HCT116 (cell line): ENCODE results near the gene TRIM26. TPM values are rescaled to one million over a fixed set of nuclear protein-coding genes. Genes with fewer than 3 reads are reported as not detected.

Experiments used
- ATAC-seq: fragments of 200-7000 bp; cut with Tn5 transposase; 2 replicates; pipeline ENCODE4 v1.9.1; 2020; ENCODE audit warnings: mild to moderate bottlenecking, moderate library complexity
- BruUV-seq: library from RNA; stranded (reverse); fragments of 400-500 nt; replicated peaks from 2 replicates; lab custom pipeline; 2021; lab: Mats Ljungman, UMichigan
- CTCF ChIA-PET: fragments of 300-600 bp; sonication (Branson Sonifier 250); formaldehyde crosslinking; loops from one replicate; lab custom pipeline; 2021; ENCODE audit warnings: antibody characterized with exemption; lab: Charles Lee
- POLR2A ChIA-PET: fragments of 300-600, 350-600 bp; sonication (Branson Sonifier 250); formaldehyde crosslinking; loops from one replicate; lab custom pipeline; 2021; ENCODE audit warnings: antibody characterized with exemption; lab: Charles Lee
- RAD21 ChIA-PET, 2 experiments: fragments of 300-600 bp; sonication (Branson Sonifier 250); formaldehyde crosslinking; loops; one replicate each; lab custom pipeline; 2023; ENCODE audit warnings: low total read pairs in 2 of 2; ENCODE audit not compliant: uncharacterized antibody in 2 of 2, unreplicated experiment in 2 of 2, low non-redundant PET in 1 of 2; lab: Charles Lee
- DNase-seq: peaks from one replicate; pipeline ENCODE4 v3.0.0-alpha.2; 2010; ENCODE audit warnings: low read depth, low spot score
- H2AFZ ChIP-seq: fragments of 200-600 bp; shearing (Covaris generic), sonication (generic); 2 replicates; pipeline ENCODE4 v1.6.1; 2017; ENCODE audit warnings: low read depth, mixed run types, mixed read lengths, antibody characterized with exemption, low read length; ENCODE audit not compliant: poor library complexity, severe bottlenecking
- H3K27ac ChIP-seq: 2 replicates; pipeline ENCODE4 v1.5.1; 2012; ENCODE audit warnings: low read depth, low read length
- H3K27me3 ChIP-seq: fragments of 200-600 bp; sonication (generic); 2 replicates; pipeline ENCODE4 v1.6.1; 2016; ENCODE audit warnings: mixed run types, low read length, mixed read lengths; ENCODE audit not compliant: insufficient read depth
- H3K36me3 ChIP-seq, 2 experiments: fragments of 200-500 bp in 1 of 2; fragments of 200-600 bp in 1 of 2; sonication (Bioruptor generic) in 1 of 2; sonication (generic) in 1 of 2; 2 replicates each; pipeline versions ENCODE4 v1.5.1 to v1.6.1; 2014 to 2016; ENCODE audit warnings: low read length in 2 of 2, inconsistent platforms in 1 of 2, mixed read lengths in 1 of 2, mixed run types in 1 of 2; ENCODE audit not compliant: insufficient read depth in 2 of 2, control insufficient read depth in 1 of 2
- H3K4me1 ChIP-seq, 2 experiments: fragments of 200-600 bp in 1 of 2; sonication (generic) in 1 of 2; 2 replicates each; pipeline versions ENCODE4 v1.5.1 to v1.6.1; 2012 to 2017; ENCODE audit warnings: low read length in 2 of 2, inconsistent platforms in 1 of 2, mild to moderate bottlenecking in 1 of 2, mixed read lengths in 1 of 2, mixed run types in 1 of 2, moderate library complexity in 1 of 2; ENCODE audit not compliant: insufficient read depth in 2 of 2, control insufficient read depth in 1 of 2
- H3K4me2 ChIP-seq: fragments of 200-600 bp; sonication (generic); 2 replicates; pipeline ENCODE4 v1.6.1; 2017; ENCODE audit warnings: mixed run types, low read length, mixed read lengths
- H3K4me3 ChIP-seq, 2 experiments: fragments of 200-600 bp in 1 of 2; sonication (generic) in 1 of 2; replicated peaks in 1 of 2; 2 replicates each; pipeline ENCODE4 v1.5.1; 2011 to 2016; ENCODE audit warnings: low read length in 2 of 2, control low read depth in 1 of 2, low read depth in 1 of 2, mild to moderate bottlenecking in 1 of 2, mixed read lengths in 1 of 2, mixed run types in 1 of 2
- H3K79me2 ChIP-seq: fragments of 200-600 bp; sonication (generic); 2 replicates; pipeline ENCODE4 v1.6.1; 2017; ENCODE audit warnings: mild to moderate bottlenecking, mixed run types, low read length, moderate library complexity, mixed read lengths; ENCODE audit not compliant: insufficient read depth
- H3K9ac ChIP-seq: fragments of 200-600 bp; sonication (generic); 2 replicates; pipeline ENCODE4 v1.6.1; 2016; ENCODE audit warnings: low read length, mixed read lengths
- H3K9me2 ChIP-seq: fragments of 200-600 bp; sonication (generic), shearing (Covaris generic); 2 replicates; pipeline ENCODE4 v1.6.1; 2017; ENCODE audit warnings: mixed run types, mild to moderate bottlenecking, moderate library complexity; ENCODE audit not compliant: insufficient read depth
- H3K9me3 ChIP-seq, 2 experiments: fragments of 200-500 bp in 1 of 2; fragments of 200-600 bp in 1 of 2; sonication (Bioruptor generic) in 1 of 2; sonication (generic) in 1 of 2; 2 replicates each; pipeline ENCODE4 v1.6.1; 2014 to 2017; ENCODE audit warnings: low read length in 2 of 2, mixed read lengths in 2 of 2, inconsistent platforms in 1 of 2, low read depth in 1 of 2, mild to moderate bottlenecking in 1 of 2, mixed run types in 1 of 2, moderate library complexity in 1 of 2; ENCODE audit not compliant: control insufficient read depth in 1 of 2, insufficient read depth in 1 of 2
- H4K20me1 ChIP-seq: fragments of 200-600 bp; sonication (generic), shearing (Covaris generic); 2 replicates; pipeline ENCODE4 v1.6.1; 2017; ENCODE audit warnings: mixed run types, mild to moderate bottlenecking, moderate library complexity; ENCODE audit not compliant: insufficient read depth
- EGR1 ChIP-seq: IDR thresholded peaks from 2 replicates; pipeline ENCODE4 v1.6.1; 2012; ENCODE audit warnings: low read depth
- EZH2 ChIP-seq: fragments of 200-600 bp; sonication (generic); IDR thresholded peaks from 2 replicates; pipeline ENCODE4 v1.6.1; 2017; ENCODE audit warnings: antibody characterized with exemption, mixed run types
- FOSL1 ChIP-seq: IDR thresholded peaks from 2 replicates; pipeline ENCODE4 v1.6.1; 2012; ENCODE audit warnings: low read depth
- POLR2A ChIP-seq: IDR thresholded peaks from 2 replicates; pipeline ENCODE4 v1.7.0; 2011; ENCODE audit warnings: borderline replicate concordance; ENCODE audit not compliant: insufficient read depth, insufficient read length; ENCODE audit errors: extremely low read depth
- POLR2AphosphoS5 ChIP-seq: IDR thresholded peaks from 2 replicates; pipeline ENCODE4 v1.6.1; 2011; ENCODE audit warnings: mild to moderate bottlenecking, low read depth, low read length, moderate library complexity
- SIN3A ChIP-seq: IDR thresholded peaks from 2 replicates; pipeline ENCODE4 v1.6.1; 2012; ENCODE audit warnings: low read depth
- SRF ChIP-seq: IDR thresholded peaks from 2 replicates; pipeline ENCODE4 v1.6.1; 2012; ENCODE audit warnings: low read depth
- YY1 ChIP-seq: IDR thresholded peaks from 2 replicates; pipeline ENCODE4 v1.6.1; 2011; ENCODE audit warnings: low read length, low read depth, moderate library complexity, mild to moderate bottlenecking; ENCODE audit not compliant: insufficient replicate concordance; ENCODE audit errors: extremely low read depth
- ZBTB33 ChIP-seq: IDR thresholded peaks from 2 replicates; pipeline ENCODE4 v1.6.1; 2011; ENCODE audit warnings: mild to moderate bottlenecking, low read length, moderate library complexity; ENCODE audit not compliant: insufficient replicate concordance; ENCODE audit errors: extremely low read depth
- ZFX ChIP-seq: fragments of 450-650 bp; IDR thresholded peaks from 2 replicates; pipeline ENCODE4 v1.6.1; 2017
- intact Hi-C: fragments of 100-400 bp; cut with micrococcal nuclease; formaldehyde crosslinking; loops from 2 replicates; pipeline ENCODE4 v1.10.0; 2022
- total RNA-seq: library from RNA; stranded (reverse); gene quantifications from one replicate; pipeline ENCODE4 v1.2.1, GENCODE V29; 2021; ENCODE audit not compliant: unreplicated experiment
- TF ChIP-seq, protein P1 (sequence below): IDR thresholded peaks from 2 replicates; pipeline ENCODE4 v1.6.1; 2012; ENCODE audit warnings: low read depth
- TF ChIP-seq, protein P2 (sequence below): IDR thresholded peaks from 2 replicates; pipeline ENCODE4 v1.6.1; 2012

Gene TRIM26
- total RNA-seq, 1 experiment from 2014 or later = 32.2 TPM

- peaks cover 58% of the 10 kb centered on the region for H3K79me2 ChIP-seq
- DNase-seq = no peak
- H3K4me1 ChIP-seq = peaks cover 0 to 26% of the 10 kb centered on the region in 2 experiments; a peak in 3 of 4 replicates
Observed at GRCh38 chr6:30211899-30212298, 1.3 kb downstream of the TRIM26 start.

More at GRCh38 chr6:30211899-30212298, 1.3 kb downstream of the TRIM26 start:
- H3K9me2 ChIP-seq = no peaks in the 10 kb centered on the region
- H3K4me3 ChIP-seq = peak overlapping the region; percentile 85 to 89
- no peaks in the 10 kb centered on the region for H4K20me1 ChIP-seq
- no peak for TF ChIP-seq EGR1
- TF ChIP-seq ZBTB33 = no peak
- no peak for TF ChIP-seq FOSL1
- TF ChIP-seq EZH2 = no peak
- no peak for TF ChIP-seq SIN3A
- TF ChIP-seq, protein P1, sequence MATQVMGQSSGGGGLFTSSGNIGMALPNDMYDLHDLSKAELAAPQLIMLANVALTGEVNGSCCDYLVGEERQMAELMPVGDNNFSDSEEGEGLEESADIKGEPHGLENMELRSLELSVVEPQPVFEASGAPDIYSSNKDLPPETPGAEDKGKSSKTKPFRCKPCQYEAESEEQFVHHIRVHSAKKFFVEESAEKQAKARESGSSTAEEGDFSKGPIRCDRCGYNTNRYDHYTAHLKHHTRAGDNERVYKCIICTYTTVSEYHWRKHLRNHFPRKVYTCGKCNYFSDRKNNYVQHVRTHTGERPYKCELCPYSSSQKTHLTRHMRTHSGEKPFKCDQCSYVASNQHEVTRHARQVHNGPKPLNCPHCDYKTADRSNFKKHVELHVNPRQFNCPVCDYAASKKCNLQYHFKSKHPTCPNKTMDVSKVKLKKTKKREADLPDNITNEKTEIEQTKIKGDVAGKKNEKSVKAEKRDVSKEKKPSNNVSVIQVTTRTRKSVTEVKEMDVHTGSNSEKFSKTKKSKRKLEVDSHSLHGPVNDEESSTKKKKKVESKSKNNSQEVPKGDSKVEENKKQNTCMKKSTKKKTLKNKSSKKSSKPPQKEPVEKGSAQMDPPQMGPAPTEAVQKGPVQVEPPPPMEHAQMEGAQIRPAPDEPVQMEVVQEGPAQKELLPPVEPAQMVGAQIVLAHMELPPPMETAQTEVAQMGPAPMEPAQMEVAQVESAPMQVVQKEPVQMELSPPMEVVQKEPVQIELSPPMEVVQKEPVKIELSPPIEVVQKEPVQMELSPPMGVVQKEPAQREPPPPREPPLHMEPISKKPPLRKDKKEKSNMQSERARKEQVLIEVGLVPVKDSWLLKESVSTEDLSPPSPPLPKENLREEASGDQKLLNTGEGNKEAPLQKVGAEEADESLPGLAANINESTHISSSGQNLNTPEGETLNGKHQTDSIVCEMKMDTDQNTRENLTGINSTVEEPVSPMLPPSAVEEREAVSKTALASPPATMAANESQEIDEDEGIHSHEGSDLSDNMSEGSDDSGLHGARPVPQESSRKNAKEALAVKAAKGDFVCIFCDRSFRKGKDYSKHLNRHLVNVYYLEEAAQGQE = no peak
- TF ChIP-seq, protein P2, sequence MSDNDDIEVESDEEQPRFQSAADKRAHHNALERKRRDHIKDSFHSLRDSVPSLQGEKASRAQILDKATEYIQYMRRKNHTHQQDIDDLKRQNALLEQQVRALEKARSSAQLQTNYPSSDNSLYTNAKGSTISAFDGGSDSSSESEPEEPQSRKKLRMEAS = no peak
- no peak for TF ChIP-seq POLR2AphosphoS5
- TF ChIP-seq ZFX = no peak
- no peak for TF ChIP-seq YY1
- no peak for TF ChIP-seq POLR2A
- no peak for TF ChIP-seq SRF
- intact Hi-C loops = no loop called here
- POLR2A ChIA-PET = no interaction called here
- BruUV-seq = no TSS peak
- no peaks in the 10 kb centered on the region for H3K27me3 ChIP-seq
- H3K4me2 ChIP-seq = peak overlapping the region; percentile 92
- peak overlapping the region; percentile 94 for H3K9ac ChIP-seq
- CTCF ChIA-PET = no interaction called here
- H3K27ac ChIP-seq = no peak overlapping the region
- RAD21 ChIA-PET = no interaction called here
- H3K9me3 ChIP-seq = no peaks in the 10 kb centered on the region
- H2AFZ ChIP-seq = no peak overlapping the region
- H3K36me3 ChIP-seq = no peaks in the 10 kb centered on the region; a peak in 1 of 4 replicates
- ATAC-seq = no peak
